Karpas-422 (cell line): ENCODE measurements around the gene SLC12A8. TPM values are rescaled to one million over a fixed set of nuclear protein-coding genes. Genes with fewer than 3 reads are reported as not detected.

Experiments
- DNase-seq: peaks from one replicate; pipeline ENCODE4 v3.0.0-alpha.2; 2015
- H2AFZ ChIP-seq: fragments of 200-600 bp; sonication (generic); 2 replicates; pipeline ENCODE4 v1.6.1; 2014; ENCODE audit warnings: antibody characterized with exemption, low read length, mixed read lengths
- H3K27ac ChIP-seq: fragments of 200-600 bp; sonication (generic); 2 replicates; pipeline ENCODE4 v1.5.1; 2014; ENCODE audit warnings: mild to moderate bottlenecking, low read length, moderate library complexity
- H3K27me3 ChIP-seq: fragments of 200-600 bp; sonication (generic); 2 replicates; pipeline ENCODE4 v1.6.1; 2014; ENCODE audit warnings: low read length, mixed read lengths
- H3K36me3 ChIP-seq: fragments of 200-600 bp; sonication (generic); 2 replicates; pipeline ENCODE4 v1.6.1; 2014; ENCODE audit warnings: low read length, mixed read lengths; ENCODE audit not compliant: insufficient read depth
- H3K4me1 ChIP-seq: fragments of 200-600 bp; sonication (generic); 2 replicates; pipeline ENCODE4 v1.6.1; 2014; ENCODE audit warnings: mild to moderate bottlenecking, low read length, mixed read lengths
- H3K4me2 ChIP-seq: fragments of 200-600 bp; sonication (generic); 2 replicates; pipeline ENCODE4 v1.6.1; 2014; ENCODE audit warnings: low read length, low read depth, mild to moderate bottlenecking; ENCODE audit not compliant: poor library complexity, severe bottlenecking
- H3K4me3 ChIP-seq: fragments of 200-600 bp; sonication (generic); 2 replicates; pipeline ENCODE4 v1.5.1; 2014; ENCODE audit warnings: mild to moderate bottlenecking, antibody characterized with exemption, low read length, mixed read lengths
- H3K79me2 ChIP-seq: fragments of 200-600 bp; sonication (generic); 2 replicates; pipeline ENCODE4 v1.6.1; 2014; ENCODE audit warnings: mild to moderate bottlenecking, low read length, mixed read lengths
- H3K9ac ChIP-seq: fragments of 200-600 bp; sonication (generic); 2 replicates; pipeline ENCODE4 v1.6.0; 2014; ENCODE audit warnings: low read length
- H3K9me2 ChIP-seq: fragments of 200-600 bp; sonication (generic), shearing (Covaris generic); replicated peaks from 2 replicates; pipeline ENCODE4 v1.6.0; 2014; ENCODE audit warnings: mild to moderate bottlenecking, low read length, moderate library complexity; ENCODE audit not compliant: insufficient read depth
- H3K9me3 ChIP-seq: fragments of 300-700, 200-600 bp; sonication (generic); 2 replicates; pipeline ENCODE4 v1.6.1; 2014; ENCODE audit warnings: low read length, mixed read lengths
- H4K20me1 ChIP-seq: fragments of 200-600 bp; sonication (generic); 2 replicates; pipeline ENCODE4 v1.6.1; 2014; ENCODE audit warnings: mild to moderate bottlenecking, antibody characterized with exemption, low read length, low read depth; ENCODE audit not compliant: insufficient read depth
- total RNA-seq: library from RNA; depleted of rRNA; stranded (reverse); fragments of >200 nt; shearing (Covaris generic); gene quantifications from 2 replicates; pipeline ENCODE4 v1.2.3, GENCODE V29; 2014; ENCODE audit warnings: low replicate concordance

Gene SLC12A8
- total RNA-seq, 1 experiment from 2014 or later, result 156 TPM

DNA sequence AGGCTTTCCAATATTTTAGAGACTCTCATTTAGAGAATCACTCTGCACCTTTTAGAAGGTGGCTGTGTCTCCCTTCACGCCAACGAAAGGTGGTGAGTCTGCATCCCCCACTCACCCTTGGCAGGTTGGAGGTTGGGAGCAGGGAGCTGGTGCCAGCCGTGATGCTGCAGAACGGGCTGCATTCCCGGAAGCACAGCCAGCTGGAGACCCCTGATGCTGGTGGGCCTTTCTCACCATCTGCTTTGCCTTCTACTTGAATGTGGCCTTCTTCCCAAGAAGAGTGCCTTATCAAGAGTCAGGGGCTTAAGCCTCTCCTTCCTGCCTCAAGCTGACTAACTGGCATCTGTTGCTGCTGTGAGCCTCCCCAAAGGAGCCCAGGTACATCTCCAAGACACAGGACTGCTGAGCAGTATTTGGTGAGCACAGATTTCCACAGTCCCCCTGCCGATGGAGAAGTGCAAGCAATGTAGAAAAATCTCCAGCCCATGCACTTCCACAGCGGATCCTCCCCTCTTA is 139.1 kb downstream of the SLC12A8 start:
- Histone ChIP-seq H3K4me2 (peak overlapping the region; percentile 25), H4K20me1 (no peaks in the 10 kb centered on the region), H3K4me3 (no peak overlapping the region), H3K27ac (peak overlapping the region; percentile 72), H3K36me3 (peaks cover 37% of the 10 kb centered on the region), H3K9me3 (no peaks in the 10 kb centered on the region), H3K27me3 (no peaks in the 10 kb centered on the region), H3K9me2 (no peaks in the 10 kb centered on the region), H2AFZ (no peak overlapping the region), H3K4me1 (peaks cover 86% of the 10 kb centered on the region), H3K9ac (peak overlapping the region; percentile 2; the same call in 1 of the 2 replicates), H3K79me2 (no peaks in the 10 kb centered on the region)
- DNase-seq, result no peak

DNA sequence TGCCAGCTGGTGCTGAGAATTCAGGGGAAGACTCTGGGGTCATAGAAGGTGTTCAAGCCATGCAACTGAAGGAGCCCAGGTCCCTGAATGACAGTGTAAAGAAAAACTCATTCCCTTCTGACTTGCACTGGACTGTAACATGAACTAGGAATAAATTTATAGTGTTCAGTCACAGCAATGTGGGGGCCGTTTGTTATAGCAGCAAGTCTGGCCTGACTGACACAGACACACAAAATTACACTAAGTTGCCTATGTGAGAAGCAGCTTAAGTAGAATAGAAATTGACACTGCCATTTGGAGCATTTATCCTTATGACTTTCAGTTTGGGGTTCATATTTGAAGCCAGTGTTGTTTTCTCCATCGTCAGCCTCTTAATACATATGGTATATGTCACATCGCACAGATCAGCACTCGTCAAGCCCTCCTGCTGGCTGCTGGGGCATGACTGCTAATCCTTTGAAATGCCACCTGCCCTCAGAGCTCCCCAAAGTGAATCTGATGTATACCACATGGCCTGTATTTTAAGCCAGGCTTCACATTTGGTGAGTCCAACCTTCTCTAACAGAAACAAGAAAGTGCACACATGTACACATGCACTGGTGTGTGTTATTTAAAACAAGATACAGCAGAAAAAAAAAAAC is 139.7 kb downstream of the SLC12A8 start:
- H3K9ac ChIP-seq, result no peak overlapping the region; the same call in 1 of the 2 replicates

DNA sequence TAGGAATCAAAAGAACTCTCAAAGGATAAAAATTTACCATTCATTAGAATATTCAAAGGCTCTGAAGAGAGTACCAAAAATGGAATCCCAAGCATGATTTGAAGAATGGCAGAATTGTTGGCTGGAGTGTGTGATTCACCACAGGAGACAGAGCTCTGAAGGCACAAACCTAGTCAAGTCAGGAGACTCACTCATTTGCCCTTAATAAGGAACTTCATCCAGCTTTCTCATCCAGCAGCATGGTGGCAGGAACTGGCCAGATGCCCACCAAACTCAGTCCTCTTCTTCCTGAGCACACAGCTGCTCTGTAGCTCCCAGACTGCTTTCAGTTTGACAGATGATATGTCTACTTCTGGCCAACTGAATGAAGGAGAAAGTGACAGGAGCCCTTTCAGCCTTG is 140.2 kb downstream of the SLC12A8 start:
- H3K27ac ChIP-seq, result peak overlapping the region; percentile 72
- peaks cover 76% of the 10 kb centered on the region for H3K4me1 ChIP-seq
- H4K20me1 ChIP-seq, result no peaks in the 10 kb centered on the region
- no peak overlapping the region for H3K4me3 ChIP-seq
- H3K36me3 ChIP-seq, result peaks cover 27% of the 10 kb centered on the region
- H3K4me2 ChIP-seq, result peak overlapping the region; percentile 8
- no peaks in the 10 kb centered on the region for H3K79me2 ChIP-seq
- H3K9ac ChIP-seq, result no peak overlapping the region
- H3K27me3 ChIP-seq, result no peaks in the 10 kb centered on the region
- H2AFZ ChIP-seq, result no peak overlapping the region
- H3K9me3 ChIP-seq, result no peaks in the 10 kb centered on the region
- no peak for DNase-seq
- H3K9me2 ChIP-seq, result no peaks in the 10 kb centered on the region

More for the DNA sequence above, 139.7 kb downstream of the SLC12A8 start:
- H4K20me1 ChIP-seq, result no peaks in the 10 kb centered on the region
- no peak overlapping the region for H3K4me3 ChIP-seq
- peaks cover 82% of the 10 kb centered on the region for H3K4me1 ChIP-seq
- no peaks in the 10 kb centered on the region for H3K79me2 ChIP-seq
- H3K27ac ChIP-seq, result peak overlapping the region; percentile 72
- H2AFZ ChIP-seq, result no peak overlapping the region
- peak overlapping the region; percentile 25 for H3K4me2 ChIP-seq
- peak; percentile 69 for DNase-seq
- no peaks in the 10 kb centered on the region for H3K27me3 ChIP-seq
- peaks cover 32% of the 10 kb centered on the region for H3K36me3 ChIP-seq
- no peaks in the 10 kb centered on the region for H3K9me3 ChIP-seq
- H3K9me2 ChIP-seq, result no peaks in the 10 kb centered on the region

DNA sequence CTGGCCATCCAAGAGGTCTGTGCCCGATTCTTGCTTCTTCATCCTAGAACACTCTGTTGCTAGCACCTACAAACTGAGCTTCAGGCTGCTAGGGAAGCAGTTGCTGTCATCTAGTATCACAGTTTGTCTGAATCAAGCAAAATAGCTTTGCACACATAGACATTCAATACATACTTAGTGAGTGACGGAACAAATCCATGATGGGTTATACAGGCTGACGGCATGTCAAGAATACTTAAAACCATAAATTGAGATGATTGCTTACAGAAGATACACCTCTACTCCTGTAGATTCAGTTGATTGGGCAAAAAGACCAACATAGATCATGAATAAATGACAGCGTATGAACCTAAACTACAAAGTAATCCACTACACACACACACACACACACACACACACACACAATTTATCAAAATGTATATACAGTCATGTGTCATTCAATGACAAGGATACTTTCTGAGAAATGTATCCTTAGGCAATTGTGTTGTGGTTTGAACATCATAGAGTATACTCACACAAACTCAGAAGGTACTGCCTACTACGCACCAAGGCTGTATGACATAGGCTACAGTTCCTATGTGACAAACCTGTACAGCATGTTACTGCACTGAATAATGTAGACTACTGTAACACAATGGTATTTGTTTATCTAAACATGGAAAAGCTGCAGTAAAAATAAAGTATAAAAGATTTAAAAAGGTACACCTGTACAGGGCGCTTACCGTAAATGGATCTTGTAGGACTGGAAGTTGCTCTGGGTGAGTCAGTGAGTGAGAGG is 142.4 kb downstream of the SLC12A8 start:
- no peaks in the 10 kb centered on the region for H3K79me2 ChIP-seq
- H3K27me3 ChIP-seq, result no peaks in the 10 kb centered on the region
- no peak for DNase-seq
- no peaks in the 10 kb centered on the region for H3K9me2 ChIP-seq
- H3K4me2 ChIP-seq, result no peak overlapping the region
- H3K4me1 ChIP-seq, result peaks cover 55% of the 10 kb centered on the region
- H4K20me1 ChIP-seq, result no peaks in the 10 kb centered on the region
- H2AFZ ChIP-seq, result no peak overlapping the region
- no peak overlapping the region for H3K4me3 ChIP-seq
- no peak overlapping the region for H3K9ac ChIP-seq
- H3K36me3 ChIP-seq, result peaks cover 22% of the 10 kb centered on the region
- H3K9me3 ChIP-seq, result no peaks in the 10 kb centered on the region
- H3K27ac ChIP-seq, result peak overlapping the region; percentile 51

DNA sequence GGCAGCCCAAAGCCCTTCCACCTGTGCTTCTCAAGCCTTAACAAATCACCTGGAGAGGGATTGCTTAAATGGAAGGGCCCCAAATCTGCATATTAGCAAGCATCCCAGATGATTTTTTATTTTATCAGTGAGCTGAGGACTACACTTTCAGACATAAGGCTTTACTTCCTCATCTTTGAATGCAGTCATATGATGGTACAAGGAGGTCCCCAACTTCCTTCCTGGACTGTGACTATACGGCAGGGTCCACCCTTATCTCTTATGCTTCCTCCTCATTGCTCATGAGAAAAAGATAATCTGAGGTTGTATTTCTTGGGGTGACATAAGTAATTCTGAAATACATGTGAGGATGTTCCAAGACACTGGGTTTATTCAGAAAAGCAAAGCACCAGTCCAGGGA is 143.1 kb downstream of the SLC12A8 start:
- Histone ChIP-seq H3K4me3 (no peak overlapping the region), H3K27ac (peak overlapping the region; percentile 51), H3K79me2 (no peaks in the 10 kb centered on the region), H3K36me3 (peaks cover 20% of the 10 kb centered on the region), H2AFZ (no peak overlapping the region), H3K4me2 (no peak overlapping the region), H3K9me3 (no peaks in the 10 kb centered on the region), H3K27me3 (no peaks in the 10 kb centered on the region), H3K4me1 (peaks cover 48% of the 10 kb centered on the region), H3K9me2 (no peaks in the 10 kb centered on the region), H3K9ac (peak overlapping the region; percentile 35), H4K20me1 (no peaks in the 10 kb centered on the region)
- peak; percentile 52 for DNase-seq

DNA sequence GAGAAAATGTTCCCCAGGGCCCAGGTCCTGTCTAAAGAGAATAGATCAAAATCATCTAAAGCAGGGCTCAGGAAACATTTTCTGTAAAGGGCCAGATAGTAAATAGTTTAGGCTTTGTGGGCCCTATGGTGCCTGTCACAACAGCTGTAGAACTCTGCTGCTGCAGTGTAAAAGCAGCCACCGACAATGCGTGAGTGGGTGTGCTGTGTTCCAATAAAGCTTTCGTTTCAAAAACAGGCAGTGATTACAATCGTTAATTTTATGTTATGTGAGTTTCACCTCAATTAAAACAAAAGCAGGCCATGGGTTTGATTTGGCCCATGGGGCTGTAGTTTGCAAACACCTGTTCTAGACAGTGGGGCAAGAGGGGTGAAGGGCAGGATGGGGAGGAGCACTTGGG is 144.3 kb downstream of the SLC12A8 start:
- Histone ChIP-seq H3K9ac (no peak overlapping the region), H3K9me3 (no peaks in the 10 kb centered on the region), H3K79me2 (no peaks in the 10 kb centered on the region), H3K9me2 (no peaks in the 10 kb centered on the region), H3K27ac (no peak overlapping the region), H3K27me3 (no peaks in the 10 kb centered on the region), H3K36me3 (peaks cover 19% of the 10 kb centered on the region), H2AFZ (no peak overlapping the region), H3K4me1 (peaks cover 37% of the 10 kb centered on the region), H3K4me3 (no peak overlapping the region), H4K20me1 (no peaks in the 10 kb centered on the region), H3K4me2 (no peak overlapping the region)
- no peak for DNase-seq

DNA sequence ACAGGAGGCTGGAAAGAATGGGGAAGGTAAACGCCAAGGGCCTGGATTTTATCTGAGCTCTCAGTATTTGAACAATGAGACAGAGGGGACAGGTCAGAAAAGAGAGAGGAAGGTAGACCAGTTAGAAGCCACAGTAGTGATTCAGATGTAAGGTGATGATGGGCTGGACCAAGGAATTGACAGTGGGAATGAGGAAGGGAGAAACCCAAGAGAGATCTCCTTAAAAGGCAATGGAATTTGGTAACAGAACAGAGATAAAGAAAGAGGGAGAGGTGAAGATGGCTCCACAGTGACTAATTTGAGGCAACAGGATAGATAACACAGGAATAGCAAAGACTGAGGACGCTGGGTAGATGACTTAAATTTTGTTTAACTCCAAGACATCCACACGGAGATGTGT is 145.3 kb downstream of the SLC12A8 start:
- Histone ChIP-seq H3K9ac (no peak overlapping the region), H3K27me3 (no peaks in the 10 kb centered on the region), H3K9me3 (no peaks in the 10 kb centered on the region), H3K9me2 (no peaks in the 10 kb centered on the region), H3K4me3 (no peak overlapping the region), H3K27ac (no peak overlapping the region), H2AFZ (no peak overlapping the region), H3K79me2 (no peaks in the 10 kb centered on the region), H3K4me2 (no peak overlapping the region), H3K36me3 (peaks cover 10% of the 10 kb centered on the region), H3K4me1 (peaks cover 27% of the 10 kb centered on the region), H4K20me1 (no peaks in the 10 kb centered on the region)
- no peak for DNase-seq

DNA sequence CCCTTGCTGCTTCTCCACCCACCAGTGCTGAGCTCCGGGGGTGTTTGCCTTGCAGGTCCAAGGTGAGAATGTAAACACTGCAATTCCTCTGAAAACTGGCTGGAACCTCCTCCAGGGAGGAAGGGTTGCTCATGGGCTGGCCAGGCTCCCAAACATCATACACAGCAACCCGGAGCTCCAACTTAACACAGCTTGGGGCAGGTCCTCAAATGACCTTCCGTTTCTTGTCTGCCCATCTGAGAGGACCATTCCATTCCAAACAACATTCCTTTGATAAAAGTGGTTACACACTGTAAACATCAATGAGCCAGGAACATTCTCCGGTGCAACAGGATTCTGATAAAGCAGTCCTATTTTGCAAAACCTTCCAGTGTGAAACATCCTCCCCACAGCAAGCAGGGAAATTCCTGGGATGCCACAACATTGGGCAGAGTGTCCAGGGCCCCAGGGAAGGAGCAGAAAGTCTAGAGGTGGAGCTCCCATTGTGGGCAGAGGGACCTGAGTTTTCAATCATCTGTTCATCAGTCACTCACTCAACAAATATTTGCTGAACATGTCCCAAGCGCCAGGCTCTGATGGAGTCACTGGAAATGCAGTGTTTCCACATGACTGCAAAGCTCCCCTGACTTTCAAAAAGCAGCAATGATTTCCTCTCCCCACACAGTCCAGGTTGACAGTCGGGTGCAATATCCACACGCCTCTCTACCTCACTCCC is 149.5 kb downstream of the SLC12A8 start:
- Histone ChIP-seq H3K27ac (no peak overlapping the region), H2AFZ (no peak overlapping the region), H3K4me2 (no peak overlapping the region), H3K79me2 (no peaks in the 10 kb centered on the region), H3K4me1 (peaks cover 18% of the 10 kb centered on the region), H3K4me3 (no peak overlapping the region), H3K27me3 (no peaks in the 10 kb centered on the region), H3K9ac (no peak overlapping the region), H4K20me1 (no peaks in the 10 kb centered on the region), H3K9me3 (no peaks in the 10 kb centered on the region), H3K9me2 (no peaks in the 10 kb centered on the region), H3K36me3 (0 out of 2 replicates have a peak, but pooled peaks cover 5% of the 10 kb centered on the region)
- DNase-seq, result no peak
